ENCODE measurements around the gene PKDCC. TPM values are rescaled to one million over a fixed set of nuclear protein-coding genes. Genes with fewer than 3 reads are reported as not detected.

PKDCC gene
- total and polyA plus RNA-seq, 2 of the 13 experiments (the other 11 are each of a cell fraction or from before 2014, with no cell fraction given): 52.6 to 58.8 TPM

DNA sequence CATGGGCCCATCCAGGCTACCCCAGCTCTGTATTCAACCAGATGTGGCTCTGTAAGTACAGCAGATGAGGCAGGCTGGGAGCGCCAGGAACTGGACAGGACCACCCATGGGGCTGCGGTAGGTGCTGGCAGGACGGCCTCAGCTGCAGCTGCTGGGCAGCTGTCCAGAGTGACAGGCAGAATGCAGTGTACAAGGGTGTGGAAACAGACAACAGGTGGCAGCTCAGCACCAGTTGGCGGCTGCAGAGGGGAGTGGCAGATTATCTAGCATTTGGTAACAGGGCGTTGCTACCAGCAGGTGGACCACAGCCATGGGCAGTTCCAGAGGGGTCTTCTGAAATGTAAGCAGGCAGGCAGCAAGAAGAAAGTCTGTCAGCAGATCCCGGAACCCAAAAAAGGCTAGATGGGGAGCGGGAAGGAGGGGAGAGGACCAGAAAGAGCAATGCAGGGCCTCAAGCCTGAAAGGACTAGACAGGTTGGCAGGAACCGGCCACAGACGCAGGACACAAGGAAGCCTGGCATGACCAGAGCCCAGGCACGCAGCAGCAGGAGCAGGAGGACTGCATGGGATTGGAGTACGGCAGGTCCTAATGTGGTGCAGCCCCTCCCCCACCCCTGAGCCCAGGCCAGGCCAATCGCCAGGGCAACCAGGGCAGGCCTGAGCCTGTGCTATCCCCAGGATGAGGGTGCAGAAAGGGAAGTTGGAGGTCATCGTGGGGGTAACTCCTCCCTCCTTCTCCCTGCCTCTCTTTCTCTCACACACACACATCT, 24.7 kb downstream of the PKDCC start:
- Histone ChIP-seq H3K79me2 (ENCODE audit: insufficient read depth, low read length) (no peaks in the 10 kb centered on the region), H2AFZ (ENCODE audit: low read length) (no peak overlapping the region), H4K20me1 (ENCODE audit: insufficient read depth, low read length) (no peaks in the 10 kb centered on the region), H3K27me3 (ENCODE audit: control insufficient read depth in 1 of 2, insufficient read depth in 2 of 2, low read length in 2 of 2) (peaks cover 2 to 38% of the 10 kb centered on the region in 2 experiments; a peak in 3 of 5 replicates), H3K9ac (ENCODE audit: insufficient read depth, low read depth, low read length) (no peak overlapping the region), H3K27ac (ENCODE audit: extremely low read length, insufficient read depth, low read length) (no peak overlapping the region), H3K9me3 (ENCODE audit: low read length) (no peaks in the 10 kb centered on the region), H3K4me2 (ENCODE audit: low read depth, low read length) (peak overlapping the region; percentile 10; the same call in 1 of the 2 replicates), H3K36me3 (replicated peaks in 1 of 2; ENCODE audit: control insufficient read depth in 1 of 2, insufficient read depth in 2 of 2, low read length in 2 of 2) (no peaks in the 10 kb centered on the region), H3K4me3 (replicated peaks in 1 of 3; ENCODE audit: insufficient read depth in 1 of 3, low read depth in 2 of 3, low read length in 3 of 3) (no peak overlapping the region), H3K4me1 (ENCODE audit: insufficient read depth, low read length) (peaks cover 28% of the 10 kb centered on the region)
- peak; percentile 78 for ATAC-seq
- peak; percentile 54 for DNase-seq (ENCODE audit: low spot score)
- 24% methylated on average over 13 of the region's 13 CpGs for WGBS (ENCODE audit: low lambda C conversion rate)
- in situ Hi-C loops (cut with HindIII; ENCODE audit: extremely low pct_ligation_motif_present, low pct_unique_long_range_greater_than_20kb): no loop called here
- BruUV-seq (replicated peaks): no TSS peak
- intact Hi-C loops (cut with micrococcal nuclease; ENCODE audit: unreplicated experiment): no loop called here
- CTCF ChIA-PET (ENCODE audit: low intra/inter-chr PET ratio, low total read pairs): no interaction called here
- FAIRE-seq: no peak
- POLR2A ChIA-PET: interaction anchor here (0.9 to 2.3 kb wide), 4 partner anchors 16 to 26 kb away, joined by 3 to 11 read pairs (median 5); partner anchors contain the start of gene PKDCC
- TF ChIP-seq HNRNPL (IDR thresholded peaks at IDR 0.05; ENCODE audit: low read depth, low read length) (no peak), NRL (CRISPR knock-in tag; IDR thresholded peaks at IDR 0.05; ENCODE audit: borderline replicate concordance) (0 out of 2 replicates have a peak, but pooled peaks have one; percentile 36), MLLT10 (CRISPR knock-in tag; IDR thresholded peaks at IDR 0.05) (no peak), ZNF281 (CRISPR knock-in tag; IDR thresholded peaks at IDR 0.05; ENCODE audit: borderline replicate concordance) (peak; percentile 50; the same call in 1 of the 2 replicates), THAP9 (CRISPR knock-in tag; IDR thresholded peaks at IDR 0.05; ENCODE audit: borderline replicate concordance) (no peak), RBAK (CRISPR knock-in tag; IDR thresholded peaks at IDR 0.05) (no peak), ZNF276 (CRISPR knock-in tag; IDR thresholded peaks at IDR 0.05; ENCODE audit: low read depth) (no peak), RAD21 (CRISPR knock-in tag; IDR thresholded peaks at IDR 0.05) (0 out of 2 replicates have a peak, but pooled peaks have one; percentile 47), ZNF331 (CRISPR knock-in tag; IDR thresholded peaks at IDR 0.05) (no peak), SKI (IDR thresholded peaks at IDR 0.05; ENCODE audit: partially characterized antibody) (no peak), ZSCAN9 (CRISPR knock-in tag; IDR thresholded peaks at IDR 0.05; ENCODE audit: borderline replicate concordance) (no peak), ZNF230 (CRISPR knock-in tag; IDR thresholded peaks at IDR 0.05) (no peak)
- TF ChIP-seq, protein P1, sequence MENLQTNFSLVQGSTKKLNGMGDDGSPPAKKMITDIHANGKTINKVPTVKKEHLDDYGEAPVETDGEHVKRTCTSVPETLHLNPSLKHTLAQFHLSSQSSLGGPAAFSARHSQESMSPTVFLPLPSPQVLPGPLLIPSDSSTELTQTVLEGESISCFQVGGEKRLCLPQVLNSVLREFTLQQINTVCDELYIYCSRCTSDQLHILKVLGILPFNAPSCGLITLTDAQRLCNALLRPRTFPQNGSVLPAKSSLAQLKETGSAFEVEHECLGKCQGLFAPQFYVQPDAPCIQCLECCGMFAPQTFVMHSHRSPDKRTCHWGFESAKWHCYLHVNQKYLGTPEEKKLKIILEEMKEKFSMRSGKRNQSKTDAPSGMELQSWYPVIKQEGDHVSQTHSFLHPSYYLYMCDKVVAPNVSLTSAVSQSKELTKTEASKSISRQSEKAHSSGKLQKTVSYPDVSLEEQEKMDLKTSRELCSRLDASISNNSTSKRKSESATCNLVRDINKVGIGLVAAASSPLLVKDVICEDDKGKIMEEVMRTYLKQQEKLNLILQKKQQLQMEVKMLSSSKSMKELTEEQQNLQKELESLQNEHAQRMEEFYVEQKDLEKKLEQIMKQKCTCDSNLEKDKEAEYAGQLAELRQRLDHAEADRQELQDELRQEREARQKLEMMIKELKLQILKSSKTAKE (CRISPR knock-in tag; IDR thresholded peaks at IDR 0.05; ENCODE audit: borderline replicate concordance): no peak

Measured in HepG2 (cell line).